ENCODE data around the gene ERMARD. TPM values are rescaled to one million over a fixed set of nuclear protein-coding genes. Genes with fewer than 3 reads are reported as not detected.

The ERMARD gene
- total and polyA plus RNA-seq, 4 donors = 10.3 to 72.8 (median 22.1) TPM

GRCh38 chr6:169725125-169726048, 26.0 kb upstream of the ERMARD start:
- Histone ChIP-seq H3K27ac (ENCODE audit: low read depth in 1 of 2, low read length in 2 of 2) (peak overlapping the region in 1 of 2 donors; percentile 94), H3K4me3 (ENCODE audit: low read length in 2 of 2) (peak overlapping the region; percentile 43 to 97), H3K27me3 (ENCODE audit: control insufficient read depth in 1 of 2, insufficient read depth in 2 of 2, low read length in 1 of 2) (no peaks in the 10 kb centered on the region), H3K36me3 (ENCODE audit: control insufficient read depth in 1 of 2, insufficient read depth in 2 of 2, low read length in 1 of 2) (no peaks in the 10 kb centered on the region), H3K4me1 (ENCODE audit: control insufficient read depth in 1 of 2, insufficient read depth in 2 of 2, low read length in 2 of 2) (no peaks in the 10 kb centered on the region), H3K9me3 (ENCODE audit: control insufficient read depth, low read length) (no peaks in the 10 kb centered on the region)
- DNase-seq = peak; percentile 69 to 87
- ATAC-seq (ENCODE audit: low FRiP score) = peak; percentile 63
- WGBS, 2 donors = 33 to 36% methylated on average over 29 of the region's 29 CpGs
- intact Hi-C loops (cut with DNase I) = no loop called here

- 93 to 99% methylated on average over 1 of the region's 1 CpG for WGBS, 2 donors
- ATAC-seq (ENCODE audit: low FRiP score) = no peak
- Histone ChIP-seq H3K9me3 (ENCODE audit: control insufficient read depth, low read length) (no peaks in the 10 kb centered on the region), H3K27ac (ENCODE audit: low read depth in 1 of 2, low read length in 2 of 2) (no peak overlapping the region), H3K27me3 (ENCODE audit: control insufficient read depth in 1 of 2, insufficient read depth in 2 of 2, low read length in 1 of 2) (no peaks in the 10 kb centered on the region), H3K4me1 (ENCODE audit: control insufficient read depth in 1 of 2, insufficient read depth in 2 of 2, low read length in 2 of 2) (no peaks in the 10 kb centered on the region), H3K4me3 (ENCODE audit: low read length in 2 of 2) (no peak overlapping the region), H3K36me3 (ENCODE audit: control insufficient read depth in 1 of 2, insufficient read depth in 2 of 2, low read length in 1 of 2) (no peaks in the 10 kb centered on the region)
- intact Hi-C loops (cut with DNase I) = no loop called here
- DNase-seq = no peak
Measured at GRCh38 chr6:169726049-169726400, 25.4 kb upstream of the ERMARD start.

GRCh38 chr6:169726963-169727362, 24.5 kb upstream of the ERMARD start:
- no peaks in the 10 kb centered on the region for H3K4me1 ChIP-seq (ENCODE audit: control insufficient read depth in 1 of 2, insufficient read depth in 2 of 2, low read length in 2 of 2)
- H3K27ac ChIP-seq (ENCODE audit: low read depth in 1 of 2, low read length in 2 of 2) = no peak overlapping the region
- H3K36me3 ChIP-seq (ENCODE audit: control insufficient read depth in 1 of 2, insufficient read depth in 2 of 2, low read length in 1 of 2) = no peaks in the 10 kb centered on the region
- no peak overlapping the region for H3K4me3 ChIP-seq (ENCODE audit: low read length in 2 of 2)
- H3K9me3 ChIP-seq (ENCODE audit: control insufficient read depth, low read length) = no peaks in the 10 kb centered on the region
- H3K27me3 ChIP-seq (ENCODE audit: control insufficient read depth in 1 of 2, insufficient read depth in 2 of 2, low read length in 1 of 2) = no peaks in the 10 kb centered on the region
- ATAC-seq (ENCODE audit: low FRiP score) (no peak), DNase-seq (no peak)
- intact Hi-C loops (cut with DNase I) = no loop called here

GRCh38 chr6:169729961-169730360, 21.5 kb upstream of the ERMARD start:
- H3K4me3 ChIP-seq (ENCODE audit: low read length in 2 of 2) = no peak overlapping the region
- H3K27ac ChIP-seq (ENCODE audit: low read depth in 1 of 2, low read length in 2 of 2) = no peak overlapping the region
- DNase-seq = no peak
- H3K27me3 ChIP-seq (ENCODE audit: control insufficient read depth in 1 of 2, insufficient read depth in 2 of 2, low read length in 1 of 2) = no peaks in the 10 kb centered on the region
- H3K9me3 ChIP-seq (ENCODE audit: control insufficient read depth, low read length) = no peaks in the 10 kb centered on the region
- H3K4me1 ChIP-seq (ENCODE audit: control insufficient read depth in 1 of 2, insufficient read depth in 2 of 2, low read length in 2 of 2) = no peaks in the 10 kb centered on the region
- no peaks in the 10 kb centered on the region for H3K36me3 ChIP-seq (ENCODE audit: control insufficient read depth in 1 of 2, insufficient read depth in 2 of 2, low read length in 1 of 2)
- intact Hi-C loops (cut with DNase I) = no loop called here
- ATAC-seq (ENCODE audit: low FRiP score) = no peak

GRCh38 chr6:169738204-169738975, 13.0 kb upstream of the ERMARD start:
- H3K27ac ChIP-seq (ENCODE audit: low read depth in 1 of 2, low read length in 2 of 2) = no peak overlapping the region
- intact Hi-C loops (cut with DNase I) = no loop called here
- H3K4me3 ChIP-seq (ENCODE audit: low read length in 2 of 2) = no peak overlapping the region
- no peaks in the 10 kb centered on the region for H3K4me1 ChIP-seq (ENCODE audit: control insufficient read depth in 1 of 2, insufficient read depth in 2 of 2, low read length in 2 of 2)
- no peaks in the 10 kb centered on the region for H3K27me3 ChIP-seq (ENCODE audit: control insufficient read depth in 1 of 2, insufficient read depth in 2 of 2, low read length in 1 of 2)
- ATAC-seq (ENCODE audit: low FRiP score) = no peak
- H3K9me3 ChIP-seq (ENCODE audit: control insufficient read depth, low read length) = no peaks in the 10 kb centered on the region
- no peak for DNase-seq
- WGBS, 2 donors = 51 to 59% methylated on average over 9 of the region's 9 CpGs
- H3K36me3 ChIP-seq (ENCODE audit: control insufficient read depth in 1 of 2, insufficient read depth in 2 of 2, low read length in 1 of 2) = no peaks in the 10 kb centered on the region

GRCh38 chr6:169738976-169739529, 12.4 kb upstream of the ERMARD start:
- ATAC-seq (ENCODE audit: low FRiP score) (no peak), DNase-seq (no peak)
- Histone ChIP-seq H3K4me3 (ENCODE audit: low read length in 2 of 2) (no peak overlapping the region), H3K36me3 (ENCODE audit: control insufficient read depth in 1 of 2, insufficient read depth in 2 of 2, low read length in 1 of 2) (no peaks in the 10 kb centered on the region), H3K9me3 (ENCODE audit: control insufficient read depth, low read length) (no peaks in the 10 kb centered on the region), H3K27me3 (ENCODE audit: control insufficient read depth in 1 of 2, insufficient read depth in 2 of 2, low read length in 1 of 2) (no peaks in the 10 kb centered on the region), H3K27ac (ENCODE audit: low read depth in 1 of 2, low read length in 2 of 2) (no peak overlapping the region), H3K4me1 (ENCODE audit: control insufficient read depth in 1 of 2, insufficient read depth in 2 of 2, low read length in 2 of 2) (no peaks in the 10 kb centered on the region)
- WGBS, 2 donors = 84 to 87% methylated on average over 2 of the region's 2 CpGs
- intact Hi-C loops (cut with DNase I) = no loop called here

GRCh38 chr6:169741344-169741743, 10.1 kb upstream of the ERMARD start:
- no peaks in the 10 kb centered on the region for H3K9me3 ChIP-seq (ENCODE audit: control insufficient read depth, low read length)
- DNase-seq = no peak
- H3K27ac ChIP-seq (ENCODE audit: low read depth in 1 of 2, low read length in 2 of 2) = no peak overlapping the region
- intact Hi-C loops (cut with DNase I) = no loop called here
- no peaks in the 10 kb centered on the region for H3K27me3 ChIP-seq (ENCODE audit: control insufficient read depth in 1 of 2, insufficient read depth in 2 of 2, low read length in 1 of 2)
- H3K36me3 ChIP-seq (ENCODE audit: control insufficient read depth in 1 of 2, insufficient read depth in 2 of 2, low read length in 1 of 2) = no peaks in the 10 kb centered on the region
- no peak for ATAC-seq (ENCODE audit: low FRiP score)
- no peaks in the 10 kb centered on the region for H3K4me1 ChIP-seq (ENCODE audit: control insufficient read depth in 1 of 2, insufficient read depth in 2 of 2, low read length in 2 of 2)
- no peak overlapping the region for H3K4me3 ChIP-seq (ENCODE audit: low read length in 2 of 2)

GRCh38 chr6:169745405-169745804, 6.0 kb upstream of the ERMARD start:
- intact Hi-C loops (cut with DNase I) = no loop called here
- WGBS, 2 donors = 84 to 93% methylated on average over 3 of the region's 3 CpGs

More at GRCh38 chr6:169745405-169745804, 6.0 kb upstream of the ERMARD start:
- Histone ChIP-seq H3K4me1 (ENCODE audit: control insufficient read depth in 1 of 2, insufficient read depth in 2 of 2, low read length in 2 of 2) (peaks cover 0 to 5% of the 10 kb centered on the region in 2 donors), H3K4me3 (ENCODE audit: low read length in 2 of 2) (no peak overlapping the region), H3K36me3 (ENCODE audit: control insufficient read depth in 1 of 2, insufficient read depth in 2 of 2, low read length in 1 of 2) (no peaks in the 10 kb centered on the region), H3K27me3 (ENCODE audit: control insufficient read depth in 1 of 2, insufficient read depth in 2 of 2, low read length in 1 of 2) (no peaks in the 10 kb centered on the region), H3K9me3 (ENCODE audit: control insufficient read depth, low read length) (no peaks in the 10 kb centered on the region), H3K27ac (ENCODE audit: low read depth in 1 of 2, low read length in 2 of 2) (no peak overlapping the region)
- ATAC-seq (ENCODE audit: low FRiP score) (no peak), DNase-seq (no peak)

Data from aorta (tissue), 5 donors.